K562 (cell line): ENCODE data around the gene TRANK1.

Experiments used
- CHD2 ChIP-seq: IDR thresholded peaks from 2 replicates; pipeline ENCODE4 v1.6.1; 2011; ENCODE audit warnings: low read depth, low read length
- CTCF ChIP-seq, 3 experiments: IDR thresholded peaks in 2 of 3; conservative IDR thresholded peaks in 1 of 3; 2 replicates each; pipeline ENCODE4 v1.5.1; 2011 to 2012; ENCODE audit warnings: low read length in 3 of 3, mild to moderate bottlenecking in 3 of 3, control low read depth in 2 of 3, improper control_type of control experiment in 1 of 3, inconsistent platforms in 1 of 3, low read depth in 1 of 3, mixed read lengths in 1 of 3, moderate library complexity in 1 of 3; ENCODE audit not compliant: insufficient read depth in 2 of 3
- EZH2 ChIP-seq: IDR thresholded peaks from 2 replicates; pipeline ENCODE4 v1.6.1; 2012; ENCODE audit warnings: low read depth, mild to moderate bottlenecking, inconsistent platforms, low read length, borderline replicate concordance
- HMGXB4 ChIP-seq: sonication (generic); formaldehyde crosslinking; IDR thresholded peaks from 2 replicates; pipeline ENCODE4 v1.8.1; 2023; ENCODE audit warnings: mild to moderate bottlenecking, missing genetic modification reagents
- HNRNPL ChIP-seq: fragments of 200-400 bp; formaldehyde crosslinking; IDR thresholded peaks from 2 replicates; pipeline ENCODE4 v1.6.1; 2017; ENCODE audit warnings: low read depth, mild to moderate bottlenecking, low read length
- NRF1 ChIP-seq, 2 experiments: fragments of 450-650 bp; IDR thresholded peaks in 1 of 2; conservative IDR thresholded peaks in 1 of 2; 2 replicates each; pipeline ENCODE4 v1.6.1; 2014; ENCODE audit warnings: mild to moderate bottlenecking in 2 of 2
- RFX5 ChIP-seq: IDR thresholded peaks from 2 replicates; pipeline ENCODE4 v1.6.1; 2011; ENCODE audit warnings: low read depth, mild to moderate bottlenecking, improper control_type of control experiment, low read length
- SRSF7 ChIP-seq: fragments of 200-400 bp; formaldehyde crosslinking; optimal IDR thresholded peaks from 2 replicates; pipeline ENCODE3; 2017; ENCODE audit warnings: mild to moderate bottlenecking, low read depth, low read length
- ZKSCAN1 ChIP-seq: fragments of 150-350 bp; IDR thresholded peaks from 2 replicates; pipeline ENCODE4 v1.6.1; 2016; ENCODE audit warnings: low read depth, low read length
- ZNF79 ChIP-seq: fragments of 250-450 bp; sonication (Bioruptor Pico); IDR thresholded peaks from 2 replicates; pipeline ENCODE4 v1.4.0; 2020; ENCODE audit warnings: low read depth, mild to moderate bottlenecking, moderate library complexity

DNA sequence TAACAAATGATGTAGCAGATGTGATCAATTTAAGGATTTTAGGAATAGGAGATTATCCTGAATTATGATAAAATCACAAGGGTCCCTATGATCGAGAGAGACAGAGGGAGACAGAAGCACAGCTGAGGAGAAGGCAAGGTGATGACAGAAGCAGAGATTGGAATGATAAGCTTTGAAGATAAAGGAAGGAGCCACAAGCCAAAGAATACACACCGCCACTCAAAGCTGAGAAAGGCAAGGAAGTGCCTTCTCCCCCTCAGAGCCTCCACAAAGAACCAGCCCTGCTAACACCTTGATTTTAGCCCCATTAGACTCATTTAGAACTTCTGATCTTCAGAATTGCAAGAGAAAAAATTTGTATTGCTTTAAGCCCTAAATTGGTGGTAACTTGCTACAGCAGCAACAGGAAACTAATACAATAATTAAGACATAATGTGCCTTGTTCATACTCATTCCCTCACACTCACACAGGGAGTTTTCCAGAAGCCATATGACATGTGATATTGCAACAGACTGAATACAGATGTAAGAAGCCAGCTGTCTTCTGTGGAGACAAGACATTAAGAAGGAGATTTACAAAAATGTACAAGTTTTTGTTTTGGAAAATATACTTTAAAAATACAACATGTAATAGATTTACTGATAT lies 38.2 kb downstream of the TRANK1 start:
- TF ChIP-seq RFX5: no peak
- TF ChIP-seq SRSF7: no peak
- no peak for TF ChIP-seq ZKSCAN1
- TF ChIP-seq CHD2: no peak
- TF ChIP-seq CTCF (IDR thresholded peaks at IDR 0.05 in 2 of 3, conservative IDR thresholded peaks at IDR 0.05 in 1 of 3; ENCODE audit: insufficient read depth in 2 of 3, low read depth in 1 of 3, low read length in 3 of 3): no peak
- no peak for TF ChIP-seq EZH2
- TF ChIP-seq ZNF79 (CRISPR knock-in tag): no peak
- TF ChIP-seq HNRNPL: no peak
- no peak for TF ChIP-seq NRF1 (conservative IDR thresholded peaks at IDR 0.05 in 1 of 2, IDR thresholded peaks at IDR 0.05 in 1 of 2)
- no peak for TF ChIP-seq HMGXB4 (CRISPR knock-in tag)
